HL-60 (cell line): ENCODE measurements around the gene TTC13.

Experiments
- GABPA ChIP-seq: IDR thresholded peaks from 2 replicates; pipeline ENCODE4 v1.6.1; 2012; ENCODE audit warnings: low read depth
- SPI1 ChIP-seq: IDR thresholded peaks from 2 replicates; pipeline ENCODE4 v1.6.1; 2012; ENCODE audit warnings: low read depth, mild to moderate bottlenecking, borderline replicate concordance
- TF ChIP-seq, protein P1 (sequence below): IDR thresholded peaks from one replicate; pipeline ENCODE4 v1.5.1; 2011; ENCODE audit warnings: low read length, control low read depth, inconsistent platforms; ENCODE audit not compliant: insufficient read depth
- TF ChIP-seq, protein P2 (sequence below): IDR thresholded peaks from 2 replicates; pipeline ENCODE4 v1.6.1; 2012; ENCODE audit warnings: low read depth; ENCODE audit not compliant: insufficient replicate concordance

DNA sequence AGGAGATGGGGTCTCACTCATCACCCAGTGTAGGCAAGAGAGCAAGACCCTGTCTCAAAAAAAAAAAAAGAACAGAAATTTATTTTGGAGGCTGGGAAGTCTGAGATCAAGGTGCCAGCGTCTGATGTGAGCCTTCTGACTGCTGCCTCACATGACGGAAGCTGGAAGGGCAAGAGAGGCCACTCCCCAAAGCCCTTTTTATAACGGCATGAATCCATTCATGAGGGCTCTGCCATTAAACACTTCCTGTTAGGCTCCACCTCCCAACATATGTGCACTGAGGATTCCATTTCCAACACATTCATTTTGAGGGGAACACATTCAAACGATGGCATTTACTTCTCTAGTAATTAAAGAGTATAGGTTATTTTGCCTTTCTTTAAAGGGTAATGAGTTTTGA is 59.5 kb downstream of the TTC13 start:
- TF ChIP-seq, protein P1, sequence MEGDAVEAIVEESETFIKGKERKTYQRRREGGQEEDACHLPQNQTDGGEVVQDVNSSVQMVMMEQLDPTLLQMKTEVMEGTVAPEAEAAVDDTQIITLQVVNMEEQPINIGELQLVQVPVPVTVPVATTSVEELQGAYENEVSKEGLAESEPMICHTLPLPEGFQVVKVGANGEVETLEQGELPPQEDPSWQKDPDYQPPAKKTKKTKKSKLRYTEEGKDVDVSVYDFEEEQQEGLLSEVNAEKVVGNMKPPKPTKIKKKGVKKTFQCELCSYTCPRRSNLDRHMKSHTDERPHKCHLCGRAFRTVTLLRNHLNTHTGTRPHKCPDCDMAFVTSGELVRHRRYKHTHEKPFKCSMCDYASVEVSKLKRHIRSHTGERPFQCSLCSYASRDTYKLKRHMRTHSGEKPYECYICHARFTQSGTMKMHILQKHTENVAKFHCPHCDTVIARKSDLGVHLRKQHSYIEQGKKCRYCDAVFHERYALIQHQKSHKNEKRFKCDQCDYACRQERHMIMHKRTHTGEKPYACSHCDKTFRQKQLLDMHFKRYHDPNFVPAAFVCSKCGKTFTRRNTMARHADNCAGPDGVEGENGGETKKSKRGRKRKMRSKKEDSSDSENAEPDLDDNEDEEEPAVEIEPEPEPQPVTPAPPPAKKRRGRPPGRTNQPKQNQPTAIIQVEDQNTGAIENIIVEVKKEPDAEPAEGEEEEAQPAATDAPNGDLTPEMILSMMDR, result no peak
- TF ChIP-seq GABPA, result no peak
- TF ChIP-seq, protein P2, sequence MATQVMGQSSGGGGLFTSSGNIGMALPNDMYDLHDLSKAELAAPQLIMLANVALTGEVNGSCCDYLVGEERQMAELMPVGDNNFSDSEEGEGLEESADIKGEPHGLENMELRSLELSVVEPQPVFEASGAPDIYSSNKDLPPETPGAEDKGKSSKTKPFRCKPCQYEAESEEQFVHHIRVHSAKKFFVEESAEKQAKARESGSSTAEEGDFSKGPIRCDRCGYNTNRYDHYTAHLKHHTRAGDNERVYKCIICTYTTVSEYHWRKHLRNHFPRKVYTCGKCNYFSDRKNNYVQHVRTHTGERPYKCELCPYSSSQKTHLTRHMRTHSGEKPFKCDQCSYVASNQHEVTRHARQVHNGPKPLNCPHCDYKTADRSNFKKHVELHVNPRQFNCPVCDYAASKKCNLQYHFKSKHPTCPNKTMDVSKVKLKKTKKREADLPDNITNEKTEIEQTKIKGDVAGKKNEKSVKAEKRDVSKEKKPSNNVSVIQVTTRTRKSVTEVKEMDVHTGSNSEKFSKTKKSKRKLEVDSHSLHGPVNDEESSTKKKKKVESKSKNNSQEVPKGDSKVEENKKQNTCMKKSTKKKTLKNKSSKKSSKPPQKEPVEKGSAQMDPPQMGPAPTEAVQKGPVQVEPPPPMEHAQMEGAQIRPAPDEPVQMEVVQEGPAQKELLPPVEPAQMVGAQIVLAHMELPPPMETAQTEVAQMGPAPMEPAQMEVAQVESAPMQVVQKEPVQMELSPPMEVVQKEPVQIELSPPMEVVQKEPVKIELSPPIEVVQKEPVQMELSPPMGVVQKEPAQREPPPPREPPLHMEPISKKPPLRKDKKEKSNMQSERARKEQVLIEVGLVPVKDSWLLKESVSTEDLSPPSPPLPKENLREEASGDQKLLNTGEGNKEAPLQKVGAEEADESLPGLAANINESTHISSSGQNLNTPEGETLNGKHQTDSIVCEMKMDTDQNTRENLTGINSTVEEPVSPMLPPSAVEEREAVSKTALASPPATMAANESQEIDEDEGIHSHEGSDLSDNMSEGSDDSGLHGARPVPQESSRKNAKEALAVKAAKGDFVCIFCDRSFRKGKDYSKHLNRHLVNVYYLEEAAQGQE, result no peak
- no peak for TF ChIP-seq SPI1
